HuH-7 (cell line): ENCODE results near the gene PRKCE.

Experiments used
- DNase-seq: peaks from one replicate; pipeline ENCODE4 v3.0.0; 2011; ENCODE audit warnings: low spot score

PRKCE gene

GRCh38 chr2:45809205-45809604, 157.7 kb downstream of the PRKCE start:
- no peak for DNase-seq

- no peak for DNase-seq
Observed at GRCh38 chr2:45812011-45812500, 160.6 kb downstream of the PRKCE start.

GRCh38 chr2:45813003-45813941, 161.8 kb downstream of the PRKCE start:
- no peak for DNase-seq

- no peak for DNase-seq
Observed at GRCh38 chr2:45814488-45814887, 163.0 kb downstream of the PRKCE start.

GRCh38 chr2:45814951-45815621, 163.6 kb downstream of the PRKCE start:
- no peak for DNase-seq

- DNase-seq, result no peak
Observed at GRCh38 chr2:45816272-45816671, 164.8 kb downstream of the PRKCE start.

GRCh38 chr2:45818591-45818990, 167.1 kb downstream of the PRKCE start:
- DNase-seq, result no peak

GRCh38 chr2:45820048-45820447, 168.6 kb downstream of the PRKCE start:
- no peak for DNase-seq

- DNase-seq, result peak; percentile 20
Observed at GRCh38 chr2:45821558-45822271, 170.2 kb downstream of the PRKCE start.

- no peak for DNase-seq
Observed at GRCh38 chr2:45822272-45822630, 170.8 kb downstream of the PRKCE start.

GRCh38 chr2:45823723-45824206, 172.3 kb downstream of the PRKCE start:
- DNase-seq, result no peak

- no peak for DNase-seq
Observed at GRCh38 chr2:45825001-45825651, 173.7 kb downstream of the PRKCE start.

- no peak for DNase-seq
Observed at GRCh38 chr2:45826460-45826859, 175.0 kb downstream of the PRKCE start.

- no peak for DNase-seq
Observed at GRCh38 chr2:45826884-45827635, 175.6 kb downstream of the PRKCE start.

- no peak for DNase-seq
Observed at GRCh38 chr2:45830322-45830721, 178.8 kb downstream of the PRKCE start.

GRCh38 chr2:45833301-45833967, 182.0 kb downstream of the PRKCE start:
- no peak for DNase-seq

- no peak for DNase-seq
Observed at GRCh38 chr2:45833968-45834344, 182.5 kb downstream of the PRKCE start.

- DNase-seq, result no peak
Observed at GRCh38 chr2:45834372-45834771, 182.9 kb downstream of the PRKCE start.

GRCh38 chr2:45834858-45835257, 183.4 kb downstream of the PRKCE start:
- DNase-seq, result no peak

- DNase-seq, result no peak
Observed at GRCh38 chr2:45836316-45836715, 184.8 kb downstream of the PRKCE start.

- DNase-seq, result no peak
Observed at GRCh38 chr2:45836740-45837139, 185.3 kb downstream of the PRKCE start.
